GM19035 (cell line): ENCODE results near the gene TPO.
"Not testable (repeated sequence)": the region's sequence is repeated elsewhere in the genome, so short reads cannot be mapped to it uniquely, and the experiment has no call there.

Experiments used
- ATAC-seq: cut with Tn5 transposase; IDR thresholded peaks from one replicate; pipeline ENCODE4 v1.9.1; 2021; ENCODE audit not compliant: unreplicated experiment

Gene TPO

DNA sequence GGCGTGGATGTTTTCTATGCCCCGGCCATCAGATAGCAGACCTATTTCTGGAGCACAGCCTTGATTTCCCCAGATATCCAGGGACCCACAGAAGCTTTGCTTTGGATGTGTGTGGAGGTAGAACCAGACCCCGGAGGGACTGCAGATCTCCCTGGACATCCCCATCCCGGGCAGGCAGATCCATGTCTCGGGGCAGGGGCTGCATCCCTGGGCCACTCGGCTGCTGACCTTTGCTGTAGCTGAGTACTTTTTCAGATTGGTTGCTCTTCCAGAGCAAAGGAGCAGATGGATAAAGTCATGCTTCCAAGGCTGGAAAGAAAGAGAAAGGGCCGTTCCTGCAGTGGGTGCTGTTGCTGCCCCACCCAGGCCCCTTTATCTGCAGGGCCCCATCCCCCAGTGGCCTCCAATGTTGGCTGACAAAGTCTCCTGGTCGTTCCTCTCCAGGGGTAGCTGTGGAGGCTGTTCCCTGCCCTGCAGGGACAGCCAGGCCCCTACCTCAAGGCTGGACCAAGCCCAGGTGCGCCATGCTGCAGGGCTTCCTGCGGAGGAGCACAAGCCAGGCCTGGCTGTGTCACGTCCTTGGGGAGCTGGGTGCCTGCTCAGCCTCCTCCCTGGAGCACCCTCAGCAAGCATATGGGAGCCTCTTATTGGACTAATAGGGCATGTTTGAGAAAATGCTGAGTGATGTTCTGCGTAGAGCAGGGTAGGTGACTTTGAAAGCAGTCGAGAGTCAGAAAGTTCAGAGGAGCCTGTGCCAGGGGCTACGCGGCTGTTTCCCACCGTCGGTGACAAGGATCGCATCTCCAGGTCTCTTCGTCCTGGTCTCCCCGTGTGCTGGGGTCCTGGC lies 68.4 kb downstream of the TPO start:
- no peak for ATAC-seq

DNA sequence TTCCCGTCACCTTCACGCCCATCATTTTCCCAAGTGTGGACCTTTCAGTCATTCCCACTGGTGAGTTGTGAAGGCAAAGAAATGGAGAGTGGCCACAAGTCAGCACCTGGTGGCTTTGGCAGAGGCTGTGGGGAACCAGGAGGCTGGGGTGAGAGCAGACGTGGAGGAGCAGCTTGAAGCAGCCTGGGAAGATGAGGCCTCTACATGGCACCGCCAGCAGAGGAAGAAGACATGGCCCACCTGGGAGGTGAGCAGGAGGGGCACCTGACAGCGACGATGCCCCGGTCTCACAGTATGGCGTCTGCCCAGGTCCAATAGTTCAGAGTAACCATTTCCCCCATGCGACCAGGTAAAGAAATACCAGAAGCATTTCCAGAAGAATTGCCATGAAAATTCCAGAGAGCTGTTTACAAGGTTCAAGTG lies 69.0 kb downstream of the TPO start:
- ATAC-seq, result no peak

DNA sequence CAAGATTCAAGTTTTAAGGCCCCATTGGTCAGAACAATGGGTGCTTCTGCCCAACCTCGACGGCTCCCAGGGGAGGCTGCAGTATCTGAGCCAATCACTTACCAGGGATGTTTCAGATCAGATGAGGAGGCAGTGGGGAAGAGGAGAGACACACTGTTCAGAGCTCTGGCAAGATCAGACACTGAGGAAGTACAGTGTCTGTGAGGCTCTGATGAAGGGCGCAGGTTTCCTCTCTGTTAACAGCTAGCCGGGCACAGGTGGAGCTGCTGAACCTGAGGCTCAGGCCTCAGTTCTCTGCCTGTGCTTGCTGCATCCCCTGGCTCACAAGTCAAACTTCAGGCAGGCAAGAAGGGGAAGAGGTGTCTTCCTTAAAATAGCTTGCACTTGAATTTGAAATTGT lies 69.7 kb downstream of the TPO start:
- no peak for ATAC-seq

DNA sequence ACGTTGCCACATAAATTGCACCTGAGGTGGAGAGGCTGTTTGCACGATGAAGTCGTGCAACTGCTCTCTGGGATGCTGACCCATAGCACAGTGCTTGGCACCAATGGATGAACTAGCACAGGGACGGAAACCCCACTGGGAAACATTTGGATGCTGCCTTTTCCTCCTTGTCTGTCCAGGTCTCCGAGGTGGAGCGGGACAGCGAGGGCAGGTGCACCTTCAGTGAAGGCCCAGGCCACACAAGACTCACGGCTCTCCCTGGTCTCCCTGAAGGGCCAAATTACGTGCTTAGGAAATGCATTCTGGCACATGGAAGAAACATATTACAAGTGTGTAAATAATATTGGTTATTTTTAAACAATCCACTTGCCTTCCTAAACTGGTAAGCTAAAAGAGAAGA lies 70.3 kb downstream of the TPO start:
- ATAC-seq, result no peak

DNA sequence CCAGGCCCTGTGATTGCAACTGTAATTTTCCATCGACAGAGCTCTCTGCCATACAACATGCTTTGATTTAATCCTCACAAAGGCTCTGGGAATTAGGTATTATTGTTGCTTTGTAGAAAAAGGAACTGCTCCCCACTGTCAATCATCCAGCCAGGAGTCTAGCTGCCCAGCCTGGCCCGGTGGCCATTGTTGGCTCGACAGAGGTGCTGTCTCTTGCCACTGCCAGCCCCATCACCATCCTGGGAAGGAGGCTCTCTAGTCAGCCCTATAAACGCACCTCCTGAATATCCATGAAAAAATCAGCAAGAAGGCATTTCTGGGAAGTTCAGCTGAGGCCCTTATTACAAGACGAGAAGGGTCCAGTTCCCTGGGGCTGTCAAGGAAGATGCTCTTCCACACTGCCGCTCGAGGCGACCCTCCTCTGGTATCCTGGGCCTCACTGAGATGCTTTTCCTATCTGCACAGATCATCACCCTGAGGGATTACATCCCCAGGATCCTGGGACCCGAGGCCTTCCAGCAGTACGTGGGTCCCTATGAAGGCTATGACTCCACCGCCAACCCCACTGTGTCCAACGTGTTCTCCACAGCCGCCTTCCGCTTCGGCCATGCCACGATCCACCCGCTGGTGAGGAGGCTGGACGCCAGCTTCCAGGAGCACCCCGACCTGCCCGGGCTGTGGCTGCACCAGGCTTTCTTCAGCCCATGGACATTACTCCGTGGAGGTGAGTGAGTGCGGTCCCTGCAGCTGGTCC lies 71.0 kb downstream of the TPO start:
- no peak for ATAC-seq

DNA sequence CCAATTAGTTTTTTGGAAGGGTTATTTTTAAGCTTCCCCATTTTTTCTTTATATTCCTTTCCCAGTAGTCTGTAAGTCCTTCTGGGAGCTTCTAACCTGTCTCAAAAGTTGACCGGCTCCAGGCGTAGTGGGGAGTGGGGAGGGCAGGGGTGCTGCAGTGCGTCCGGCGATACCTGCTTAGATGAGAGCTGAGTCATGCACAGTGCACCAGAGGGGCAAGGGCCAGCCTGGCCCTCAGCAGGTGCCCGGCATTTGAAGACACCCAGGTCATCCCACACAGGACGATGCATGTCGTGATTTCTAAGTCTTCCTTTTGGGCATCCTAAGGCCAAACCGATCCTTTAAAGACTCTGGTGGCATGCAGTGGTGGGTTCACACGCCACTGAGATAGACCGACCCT lies 73.4 kb downstream of the TPO start:
- ATAC-seq, result no peak

DNA sequence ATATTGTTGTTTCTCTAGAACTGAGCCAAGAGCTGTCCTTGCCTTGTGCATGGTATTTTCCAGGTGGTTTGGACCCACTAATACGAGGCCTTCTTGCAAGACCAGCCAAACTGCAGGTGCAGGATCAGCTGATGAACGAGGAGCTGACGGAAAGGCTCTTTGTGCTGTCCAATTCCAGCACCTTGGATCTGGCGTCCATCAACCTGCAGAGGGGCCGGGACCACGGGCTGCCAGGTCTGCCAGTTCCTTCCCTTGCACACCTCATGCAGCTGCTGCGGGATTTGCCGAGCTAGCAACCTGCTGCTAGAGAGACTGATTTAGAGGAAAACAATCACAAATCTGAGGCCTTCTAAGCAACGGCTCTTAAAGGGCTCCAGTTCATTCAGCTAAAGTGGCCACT lies 74.5 kb downstream of the TPO start:
- no peak for ATAC-seq

DNA sequence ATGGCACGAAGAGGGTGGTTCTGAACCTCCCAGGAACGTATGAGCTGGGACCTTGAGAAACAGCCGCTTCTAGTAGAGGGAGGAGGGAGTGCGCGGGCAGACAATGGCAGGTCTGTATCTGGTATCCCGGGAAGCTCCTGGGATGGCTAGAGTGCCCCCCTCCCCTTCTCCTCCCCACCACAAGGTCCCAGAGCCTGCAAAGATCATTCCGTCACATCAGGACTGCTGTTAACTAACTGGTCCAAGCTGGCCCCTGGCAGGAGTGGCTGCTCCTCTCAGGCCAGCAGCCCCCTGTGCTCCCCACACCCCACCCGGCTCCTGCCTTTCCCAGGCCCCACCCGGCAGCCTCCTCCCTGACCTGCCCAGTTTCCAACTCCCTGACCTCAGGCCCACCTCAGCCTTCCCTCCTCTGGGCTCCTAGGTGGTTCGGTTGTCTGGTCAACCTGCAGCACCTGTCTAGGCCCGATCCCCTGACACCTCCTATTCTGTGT lies 75.0 kb downstream of the TPO start:
- ATAC-seq, result no peak

DNA sequence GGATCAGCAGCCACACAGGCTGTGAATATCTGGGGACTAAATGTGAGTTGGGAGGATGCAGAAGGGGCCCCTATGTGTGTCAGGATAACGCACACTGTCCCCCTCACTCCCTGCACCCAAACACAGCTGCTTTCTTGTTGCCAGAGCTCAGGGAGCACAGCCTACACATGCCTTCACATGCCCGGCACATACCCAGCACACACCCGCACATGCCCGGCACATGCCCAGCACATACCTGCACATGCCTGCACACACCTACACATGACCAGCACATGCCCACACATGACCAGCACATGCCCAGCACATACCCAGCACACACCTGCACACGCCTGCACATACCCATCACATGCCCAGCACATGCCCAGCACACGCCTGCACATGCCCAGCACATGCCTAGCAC lies 75.6 kb downstream of the TPO start:
- no peak for ATAC-seq

DNA sequence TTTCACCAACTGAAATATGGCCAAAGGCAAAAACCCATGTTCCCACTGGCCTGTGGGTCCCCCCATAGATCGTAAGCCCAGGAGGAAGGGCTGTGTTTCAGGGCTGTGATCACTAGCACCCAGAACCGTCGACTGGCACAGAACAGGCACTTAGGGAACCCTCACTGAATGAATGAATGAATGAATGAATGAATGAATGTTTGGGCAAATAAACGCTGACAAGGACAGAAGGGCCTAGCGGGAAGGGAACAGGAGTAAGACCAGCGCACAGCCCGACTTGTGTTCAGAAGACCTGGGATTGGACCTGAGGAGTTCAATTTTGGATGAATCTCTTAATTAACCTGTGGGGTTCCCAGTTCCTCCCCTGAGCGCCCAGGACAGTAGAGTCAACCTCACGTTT lies 76.2 kb downstream of the TPO start:
- no peak for ATAC-seq

DNA sequence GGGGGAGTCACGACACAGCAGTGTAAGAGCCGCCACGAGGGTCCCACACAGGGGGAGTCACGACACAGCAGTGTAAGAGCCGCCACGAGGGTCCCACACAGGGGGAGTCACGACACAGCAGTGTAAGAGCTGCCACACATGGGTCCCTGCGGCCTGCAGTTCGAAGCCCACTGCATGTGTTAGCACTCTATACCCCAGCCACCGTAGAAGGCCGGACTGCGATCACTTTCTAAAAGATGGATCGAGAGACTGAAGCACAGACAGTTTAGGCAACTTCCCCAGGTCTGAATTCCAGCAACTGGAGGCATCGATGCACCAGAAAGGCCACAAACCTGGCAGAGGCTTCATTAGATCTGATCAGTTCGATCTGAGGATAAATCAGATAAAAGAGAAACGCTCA lies 77.1 kb downstream of the TPO start:
- not testable (repeated sequence) for ATAC-seq

DNA sequence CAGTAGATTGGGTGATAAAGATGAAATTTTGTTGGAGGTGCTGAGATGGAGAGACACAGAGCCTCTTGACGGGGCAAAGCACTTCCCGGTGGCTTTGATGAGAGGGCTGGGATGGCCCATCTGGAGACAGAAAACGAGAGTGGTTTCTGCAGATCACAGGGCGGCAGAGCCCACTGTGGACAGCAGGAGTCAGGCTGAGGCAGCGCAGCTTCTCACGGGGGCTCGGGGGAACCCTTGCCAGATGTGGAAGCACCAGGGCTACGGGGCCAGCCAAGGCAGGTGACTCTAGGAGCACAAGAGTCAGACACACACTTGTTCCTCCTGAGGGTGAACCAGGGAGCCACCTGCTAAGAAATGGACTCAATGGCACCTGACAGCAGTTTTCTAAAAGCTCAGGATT lies 78.5 kb downstream of the TPO start:
- no peak for ATAC-seq

DNA sequence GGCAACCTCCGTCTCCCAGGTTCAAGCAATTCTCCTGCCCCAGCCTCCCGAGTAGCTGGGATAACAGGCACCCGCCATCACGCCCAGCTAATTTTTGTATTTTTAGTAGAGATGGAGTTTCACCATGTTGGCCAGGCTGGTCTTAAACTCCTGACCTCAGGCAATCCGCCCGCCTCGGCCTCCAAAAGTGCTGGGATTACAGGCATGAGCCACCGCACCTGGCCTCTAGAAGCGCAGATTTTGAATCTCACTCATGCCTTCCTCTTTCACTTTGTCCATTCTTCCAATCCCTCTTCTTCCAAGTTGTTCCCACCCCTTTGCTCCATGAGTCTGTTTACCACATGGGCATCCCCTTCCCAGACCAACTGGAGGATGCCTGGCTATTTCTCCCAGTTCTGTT lies 79.0 kb downstream of the TPO start:
- ATAC-seq, result not testable (repeated sequence)

DNA sequence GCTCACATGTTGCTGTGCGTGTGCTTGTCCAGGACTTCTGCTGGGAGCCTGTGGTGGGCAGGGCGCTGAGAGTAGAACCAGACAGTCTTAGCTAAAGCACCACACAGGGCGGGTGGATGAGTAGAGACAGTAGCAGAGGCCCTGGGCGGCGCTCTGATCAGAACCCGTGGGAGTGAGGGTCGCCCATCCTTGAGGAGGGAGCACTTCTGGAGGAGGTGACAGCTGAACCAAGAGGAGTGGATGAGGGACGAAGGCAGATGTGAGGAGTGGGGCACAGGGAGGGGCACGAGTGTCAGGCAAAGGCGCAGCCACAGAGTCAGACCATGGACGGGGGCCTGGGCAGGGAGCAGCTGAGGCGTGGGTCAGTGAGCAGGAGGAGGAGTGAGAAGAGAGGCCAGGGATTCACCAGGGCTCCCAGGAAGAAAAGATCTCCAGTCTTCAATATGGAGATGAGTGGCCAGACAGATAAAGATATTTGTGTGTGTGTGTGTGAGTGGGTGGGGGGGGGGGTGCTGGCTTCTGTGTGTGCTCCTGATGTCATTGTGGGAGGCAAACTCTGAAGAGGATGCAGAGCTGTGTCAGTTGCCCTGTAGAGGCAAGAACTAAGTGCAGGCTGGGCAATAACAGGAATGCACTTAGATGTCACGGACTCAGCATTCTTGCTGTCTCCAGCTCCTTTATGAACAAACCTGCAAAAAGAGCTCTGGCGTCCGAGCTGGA lies 79.6 kb downstream of the TPO start:
- no peak for ATAC-seq

DNA sequence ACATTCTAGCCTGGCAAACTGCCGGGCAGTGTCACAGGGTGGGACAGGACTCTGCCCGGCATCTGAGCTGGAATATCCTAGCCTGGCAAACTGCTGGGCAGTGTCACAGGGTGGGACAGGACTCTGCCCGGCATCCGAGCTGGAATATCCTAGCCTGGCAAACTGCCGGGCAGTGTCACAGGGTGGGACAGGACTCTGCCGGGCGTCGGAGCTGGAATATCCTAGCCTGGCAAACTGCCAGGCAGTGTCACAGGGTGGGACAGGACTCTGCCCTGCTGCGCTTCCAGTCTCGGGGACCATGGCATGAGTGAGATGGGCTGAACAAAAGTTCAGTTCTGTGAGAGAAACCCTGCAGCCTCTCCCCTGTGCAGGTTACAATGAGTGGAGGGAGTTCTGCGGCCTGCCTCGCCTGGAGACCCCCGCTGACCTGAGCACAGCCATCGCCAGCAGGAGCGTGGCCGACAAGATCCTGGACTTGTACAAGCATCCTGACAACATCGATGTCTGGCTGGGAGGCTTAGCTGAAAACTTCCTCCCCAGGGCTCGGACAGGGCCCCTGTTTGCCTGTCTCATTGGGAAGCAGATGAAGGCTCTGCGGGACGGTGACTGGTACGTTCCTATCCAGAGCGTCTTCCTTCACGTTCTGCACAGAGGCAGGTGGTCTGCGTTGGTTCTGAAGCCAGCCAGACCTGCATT lies 80.3 kb downstream of the TPO start:
- no peak for ATAC-seq

DNA sequence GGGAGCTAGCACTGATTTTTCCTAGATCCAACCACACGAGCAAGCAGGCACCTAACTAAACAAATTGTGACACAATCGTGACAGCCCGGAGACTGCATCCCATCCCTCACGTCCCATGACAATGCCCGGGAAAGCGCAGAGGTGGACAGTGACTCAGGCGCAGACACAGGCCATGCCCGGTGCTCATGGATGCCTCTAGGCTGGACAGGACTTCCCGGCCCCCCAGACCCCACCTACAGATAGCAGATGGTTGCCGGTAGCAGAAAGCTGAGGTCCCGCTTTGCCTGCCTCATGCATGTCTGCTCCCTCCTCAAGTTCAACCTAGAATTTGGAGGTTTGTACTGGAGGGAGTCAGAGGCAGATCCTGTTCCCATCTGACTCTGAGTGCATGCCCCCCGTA lies 81.0 kb downstream of the TPO start:
- no peak for ATAC-seq

DNA sequence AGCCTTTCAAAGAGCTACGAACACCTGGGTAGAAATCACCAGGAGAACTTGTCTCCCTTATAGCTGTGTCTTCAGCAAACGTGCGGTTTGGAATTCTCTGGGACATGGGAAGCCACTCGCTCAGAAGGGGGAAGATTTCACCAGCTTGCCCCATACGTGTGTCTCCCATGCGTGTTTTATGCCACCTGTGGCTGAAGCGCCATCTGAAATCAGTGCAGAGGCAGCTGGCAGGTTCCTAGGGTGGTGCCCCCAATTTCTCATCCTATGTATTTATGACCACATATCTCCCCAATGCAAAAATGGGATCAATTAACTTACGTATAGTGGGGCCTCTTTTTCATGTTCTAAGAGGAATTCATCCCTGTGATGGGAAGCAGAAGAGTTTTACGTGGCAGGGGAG lies 81.6 kb downstream of the TPO start:
- no peak for ATAC-seq

DNA sequence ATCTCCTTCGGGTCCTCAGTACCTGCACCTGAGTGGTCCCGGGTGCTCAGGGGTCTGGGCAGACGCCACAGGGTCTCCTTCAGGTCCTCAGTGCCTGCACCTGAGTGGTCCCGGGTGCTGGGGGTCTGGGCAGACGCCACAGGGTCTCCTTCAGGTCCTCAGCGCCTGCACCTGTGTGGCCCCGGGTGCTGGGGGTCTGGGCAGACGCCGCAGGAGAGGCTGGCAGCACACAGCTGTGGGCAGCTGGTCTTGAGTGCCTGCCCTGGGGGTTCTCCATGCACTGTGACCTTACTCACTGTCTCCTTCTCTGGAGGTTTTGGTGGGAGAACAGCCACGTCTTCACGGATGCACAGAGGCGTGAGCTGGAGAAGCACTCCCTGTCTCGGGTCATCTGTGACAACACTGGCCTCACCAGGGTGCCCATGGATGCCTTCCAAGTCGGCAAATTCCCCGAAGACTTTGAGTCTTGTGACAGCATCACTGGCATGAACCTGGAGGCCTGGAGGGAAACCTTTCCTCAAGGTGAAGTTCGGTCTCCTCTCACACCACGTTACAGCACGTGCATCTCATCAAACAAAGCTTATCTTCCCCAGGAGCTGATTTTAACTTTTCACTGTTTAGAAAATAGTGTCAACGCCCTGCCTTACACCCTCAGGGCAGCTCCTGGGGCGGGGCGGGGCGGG lies 82.6 kb downstream of the TPO start:
- no peak for ATAC-seq

DNA sequence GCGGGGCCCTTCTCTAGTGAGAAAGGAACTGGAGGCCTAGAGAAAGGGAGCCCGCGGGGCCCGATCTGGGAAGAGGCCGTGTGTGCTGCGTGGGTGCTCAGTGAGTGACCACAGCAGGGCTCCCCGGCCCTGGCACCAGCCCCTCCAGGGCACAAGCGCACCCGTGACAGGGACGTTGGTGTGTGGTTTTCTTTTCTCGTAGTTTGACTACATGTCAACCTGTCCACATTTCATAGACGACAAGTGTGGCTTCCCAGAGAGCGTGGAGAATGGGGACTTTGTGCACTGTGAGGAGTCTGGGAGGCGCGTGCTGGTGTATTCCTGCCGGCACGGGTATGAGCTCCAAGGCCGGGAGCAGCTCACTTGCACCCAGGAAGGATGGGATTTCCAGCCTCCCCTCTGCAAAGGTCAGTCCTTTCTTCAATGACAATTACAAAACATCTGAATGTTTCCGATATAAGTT lies 83.1 kb downstream of the TPO start:
- no peak for ATAC-seq

DNA sequence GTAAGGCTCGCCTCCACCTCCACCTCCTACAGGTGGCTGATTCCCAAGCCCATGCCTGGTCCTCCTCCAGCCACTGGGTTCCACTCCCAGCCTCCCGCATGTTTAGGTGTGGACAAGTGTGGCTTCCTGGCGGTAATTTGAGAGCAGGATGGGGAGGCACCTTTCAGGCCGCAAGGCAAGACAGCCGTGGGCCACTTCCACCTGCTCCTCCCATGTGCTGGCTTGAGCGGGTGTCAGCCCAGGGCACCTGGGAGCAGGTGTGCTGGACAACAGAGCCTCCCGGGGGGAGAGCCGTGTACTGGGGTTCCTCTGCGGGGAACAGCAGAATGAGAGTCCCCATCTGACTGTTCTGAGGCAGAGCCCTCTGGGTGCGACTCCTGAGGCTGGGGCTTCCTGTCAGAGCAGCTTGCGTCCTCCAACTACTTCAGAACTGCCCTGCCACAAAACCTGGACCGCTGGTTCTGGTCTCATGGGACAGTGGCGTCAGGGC lies 83.9 kb downstream of the TPO start:
- no peak for ATAC-seq
